Esophagus squamous epithelium (tissue), 5 donors: Measurements from ENCODE around the gene PPT1. TPM values are rescaled to one million over a fixed set of nuclear protein-coding genes. Genes with fewer than 3 reads are reported as not detected.
A peak's percentile ranks its signal among the peaks of the same experiment; 100 is the strongest.
"Not testable (repeated sequence)": the region's sequence is repeated elsewhere in the genome, so short reads cannot be mapped to it uniquely, and the experiment has no call there.

ENCODE experiments used
- DNase-seq: peaks from one replicate; lab custom pipeline; 2025; lab: John Stamatoyannopoulos, UW
- H3K27ac ChIP-seq, 4 donors: fragments of 200-600 bp; sonication (generic); one replicate each; pipeline ENCODE4 v1.5.1; 2016 to 2019; ENCODE audit warnings: mild to moderate bottlenecking in 1 of 4
- H3K27me3 ChIP-seq, 4 donors: fragments of 200-600 bp; sonication (generic); 1 replicate in 3 of 4; 2 replicates in 1 of 4; pipeline versions ENCODE4 v1.5.1 to v1.6.0; 2017 to 2021; ENCODE audit warnings: antibody characterized with exemption in 1 of 4
- H3K36me3 ChIP-seq, 3 donors: fragments of 200-600 bp; sonication (generic); one replicate each; pipeline ENCODE4 v1.5.1; 2016 to 2019
- H3K4me1 ChIP-seq, 3 donors: fragments of 200-600 bp; sonication (generic); one replicate each; pipeline ENCODE4 v1.5.1; 2017 to 2019
- H3K4me3 ChIP-seq, 4 donors: fragments of 200-600 bp; sonication (generic); 1 replicate in 3 of 4; 2 replicates in 1 of 4; pipeline ENCODE4 v1.5.1; 2016 to 2019; ENCODE audit warnings: mild to moderate bottlenecking in 2 of 4, moderate library complexity in 1 of 4
- H3K9me3 ChIP-seq, 3 donors: fragments of 200-600 bp; sonication (generic); one replicate each; pipeline ENCODE4 v1.5.1; 2016 to 2019
- POLR2A ChIP-seq, 4 donors: fragments of 450-650 bp; IDR thresholded peaks; one replicate each; pipeline ENCODE4 v1.6.1; 2017; ENCODE audit warnings: antibody characterized with exemption in 4 of 4, mild to moderate bottlenecking in 4 of 4, moderate library complexity in 3 of 4
- WGBS, 2 donors: methylation state at CpG; one replicate each; pipeline ENCODE4 v1.1.5; 2018; 5-methylcytosine and 5-hydroxymethylcytosine counted together
- intact Hi-C: fragments of 100-400 bp; cut with DNase I; formaldehyde crosslinking; loops from one replicate; pipeline ENCODE4 v1.15.0; 2022
- total RNA-seq, 4 donors: library from RNA; depleted of rRNA; stranded (reverse); fragments of >200 nt; gene quantifications; one replicate each; pipeline ENCODE4 v1.1.0, GENCODE V29; 2016
- TF ChIP-seq, protein P1 (sequence below), 6 experiments: fragments of 450-650 bp in 4 of 6; fragments of 200-600 bp in 2 of 6; sonication (generic) in 2 of 6; IDR thresholded peaks; one replicate each; pipeline ENCODE4 v1.5.1; 2016 to 2019; ENCODE audit warnings: antibody characterized with exemption in 6 of 6, mild to moderate bottlenecking in 4 of 6, moderate library complexity in 4 of 6
- donor health status: DM: yes; HTN: yes; CAD: no.

Gene PPT1
- total RNA-seq, 4 donors from 2014 or later = 27.2 to 43.9 (median 37.6) TPM

DNA sequence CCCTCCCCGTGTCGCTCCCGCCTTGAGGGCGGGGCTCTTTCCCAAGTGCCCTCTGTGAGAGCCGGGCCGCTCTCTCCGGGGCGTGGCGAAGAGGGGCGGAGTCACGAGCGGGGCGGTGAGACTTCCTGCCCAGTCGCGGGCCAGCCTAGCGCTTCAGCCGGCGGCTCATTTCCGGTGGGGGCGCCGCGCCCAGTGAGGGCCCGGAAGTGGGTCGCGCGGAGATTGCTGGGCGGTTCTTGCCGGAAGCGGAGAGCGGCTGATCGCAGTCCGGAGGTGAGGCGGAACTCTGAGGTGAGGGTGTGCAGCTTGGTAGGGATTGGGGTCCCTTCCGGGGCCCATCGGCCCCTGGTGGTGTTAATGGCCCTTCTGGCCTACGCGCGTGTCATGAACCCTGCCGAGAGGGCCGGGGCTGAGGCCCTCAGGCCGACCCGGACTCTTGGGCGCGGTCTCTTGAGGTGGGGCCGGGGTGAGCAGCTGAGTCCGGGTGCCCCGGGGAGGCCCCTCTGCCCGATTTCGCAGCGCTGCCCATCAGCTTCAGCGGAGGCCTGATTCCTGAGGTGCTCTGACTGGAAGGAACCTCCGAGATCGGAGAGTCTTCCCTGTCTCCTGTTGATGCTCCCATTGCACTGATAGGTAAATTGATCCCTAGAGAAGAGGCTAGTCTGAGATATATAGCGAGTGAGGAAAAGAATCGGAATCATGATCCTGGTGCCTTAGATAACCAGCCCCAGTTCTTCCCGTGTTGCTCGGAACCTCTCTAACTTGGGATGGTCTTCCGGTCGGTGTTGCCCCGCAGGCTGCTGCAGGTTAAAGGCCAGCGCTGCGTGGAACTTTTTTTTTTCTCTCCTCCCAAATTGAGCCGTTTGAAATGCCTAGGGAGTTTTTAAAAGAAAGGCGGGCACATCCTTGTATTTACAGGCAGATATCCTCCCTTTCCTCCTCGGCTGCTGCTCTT is 56.3 kb downstream of the PPT1 start, which contains the start of gene CAP1:
CAP1 (plus strand) TSS at position 219 of the 955 bp plus-strand sequence. CDS start 18,618 bp downstream, outside the sequence.
- H3K27me3 ChIP-seq = no peaks in the 10 kb centered on the region
- TF ChIP-seq, protein P1, sequence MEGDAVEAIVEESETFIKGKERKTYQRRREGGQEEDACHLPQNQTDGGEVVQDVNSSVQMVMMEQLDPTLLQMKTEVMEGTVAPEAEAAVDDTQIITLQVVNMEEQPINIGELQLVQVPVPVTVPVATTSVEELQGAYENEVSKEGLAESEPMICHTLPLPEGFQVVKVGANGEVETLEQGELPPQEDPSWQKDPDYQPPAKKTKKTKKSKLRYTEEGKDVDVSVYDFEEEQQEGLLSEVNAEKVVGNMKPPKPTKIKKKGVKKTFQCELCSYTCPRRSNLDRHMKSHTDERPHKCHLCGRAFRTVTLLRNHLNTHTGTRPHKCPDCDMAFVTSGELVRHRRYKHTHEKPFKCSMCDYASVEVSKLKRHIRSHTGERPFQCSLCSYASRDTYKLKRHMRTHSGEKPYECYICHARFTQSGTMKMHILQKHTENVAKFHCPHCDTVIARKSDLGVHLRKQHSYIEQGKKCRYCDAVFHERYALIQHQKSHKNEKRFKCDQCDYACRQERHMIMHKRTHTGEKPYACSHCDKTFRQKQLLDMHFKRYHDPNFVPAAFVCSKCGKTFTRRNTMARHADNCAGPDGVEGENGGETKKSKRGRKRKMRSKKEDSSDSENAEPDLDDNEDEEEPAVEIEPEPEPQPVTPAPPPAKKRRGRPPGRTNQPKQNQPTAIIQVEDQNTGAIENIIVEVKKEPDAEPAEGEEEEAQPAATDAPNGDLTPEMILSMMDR (IDR thresholded peaks at IDR 0.05) = no peak
- TF ChIP-seq POLR2A (IDR thresholded peaks at IDR 0.05) = peak in 2 of 4 donors; percentile 54 to 78
- 1% methylated on average over 10 to 15 of the region's 65 CpGs for WGBS, 2 donors

DNA sequence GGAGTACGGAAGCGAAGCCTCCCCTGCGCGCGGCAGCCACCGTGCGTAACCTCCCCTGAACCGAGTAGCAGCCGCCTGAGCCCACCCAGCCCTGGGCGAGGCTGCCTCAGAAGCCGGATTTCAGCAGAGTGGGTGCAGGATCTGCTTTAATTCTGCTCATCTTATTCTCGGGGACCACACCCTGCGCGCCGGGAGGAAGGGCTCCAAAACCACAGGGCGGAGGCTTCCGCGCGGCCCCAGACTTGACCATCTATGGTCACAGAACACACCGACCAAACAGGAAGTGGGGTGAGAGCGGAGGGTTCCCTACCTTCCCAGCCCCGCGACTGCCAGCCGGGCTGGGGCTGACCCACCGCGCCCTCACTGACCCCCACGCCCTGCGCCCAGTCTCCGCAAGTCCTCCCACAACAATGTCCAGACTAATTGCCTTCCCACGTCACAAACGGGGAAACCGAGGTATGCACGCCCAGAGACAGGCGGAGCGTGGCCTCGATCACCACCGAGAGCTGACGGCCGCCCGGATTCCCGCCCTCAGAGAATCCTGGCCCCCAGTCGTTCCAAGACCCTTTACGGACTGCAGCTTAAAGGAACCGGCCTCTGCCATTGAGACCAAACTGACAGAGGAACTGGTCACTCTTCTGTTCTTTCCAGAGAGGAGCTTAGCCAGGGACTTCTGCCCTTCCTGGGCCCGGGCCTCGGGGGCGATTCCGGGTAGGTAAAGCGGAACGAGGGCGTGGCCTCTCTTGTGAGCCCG is 57.1 kb downstream of the PPT1 start:
- peaks cover 24 to 74% (median 52%) of the 10 kb centered on the region in 3 donors for H3K4me1 ChIP-seq
- intact Hi-C loops = loop anchor here (10.0 kb wide), 1 partner anchor 55 kb away; no protein-coding TSS in a partner anchor

More for the DNA sequence above, 56.3 kb downstream of the PPT1 start, which contains the start of gene CAP1:
- H3K9me3 ChIP-seq = no peaks in the 10 kb centered on the region
- H3K27ac ChIP-seq = peak within 1 kb of the TSS; percentile 90 to 100 (median 98)
- peaks cover 0 to 10% (median 0%) of the 10 kb centered on the region in 3 donors for H3K36me3 ChIP-seq
- peak within 1 kb of the TSS; percentile 88 to 98 (median 94) for H3K4me3 ChIP-seq
- H3K4me1 ChIP-seq = peaks cover 24 to 82% (median 56%) of the 10 kb centered on the region in 3 donors
- peak; percentile 94 for DNase-seq
- intact Hi-C loops = no loop called here

DNA sequence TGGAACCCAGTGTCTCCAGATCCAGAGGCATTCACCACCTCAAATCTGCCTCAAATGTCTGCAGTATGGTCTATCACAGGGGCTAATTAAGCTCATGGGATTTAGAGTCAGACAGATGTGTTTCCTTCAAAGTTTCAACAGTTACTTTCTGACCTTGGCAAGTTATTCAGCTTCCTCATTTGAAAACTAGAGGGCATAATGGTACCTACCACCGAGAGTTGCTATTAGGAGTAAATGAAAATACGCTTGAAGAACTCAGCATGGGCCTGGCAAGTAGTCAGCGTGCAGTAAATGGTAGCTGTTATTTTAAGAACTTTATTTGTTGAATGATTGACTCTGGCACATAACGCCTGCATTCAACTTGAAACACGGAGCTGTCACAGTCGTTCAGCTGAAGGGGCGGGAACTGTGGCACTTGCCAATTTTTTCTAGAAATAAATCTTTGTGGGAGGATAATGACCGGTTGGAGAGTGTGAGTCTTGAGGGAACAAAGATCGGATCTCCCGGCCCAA is 57.8 kb downstream of the PPT1 start:
- H3K27me3 ChIP-seq = no peaks in the 10 kb centered on the region
- H3K36me3 ChIP-seq = peaks cover 0 to 10% (median 0%) of the 10 kb centered on the region in 3 donors
- 0% methylated on average over 7 of the region's 10 CpGs for WGBS, 2 donors
- no peak for DNase-seq
- intact Hi-C loops = loop anchor here (10.0 kb wide), 1 partner anchor 54 kb away; no protein-coding TSS in a partner anchor
- no peaks in the 10 kb centered on the region for H3K9me3 ChIP-seq
- peaks cover 24 to 69% (median 52%) of the 10 kb centered on the region in 3 donors for H3K4me1 ChIP-seq
- TF ChIP-seq, protein P1 (IDR thresholded peaks at IDR 0.05) = peak in 1 of 6 experiments; percentile 15
- no peak for TF ChIP-seq POLR2A (IDR thresholded peaks at IDR 0.05)
- peak overlapping the region; percentile 88 to 98 (median 94) for H3K4me3 ChIP-seq
- peak overlapping the region; percentile 90 to 100 (median 98) for H3K27ac ChIP-seq

More for the DNA sequence above, 57.1 kb downstream of the PPT1 start:
- Histone ChIP-seq H3K36me3 (peaks cover 0 to 10% (median 0%) of the 10 kb centered on the region in 3 donors), H3K27ac (peak overlapping the region; percentile 90 to 100 (median 98)), H3K27me3 (no peaks in the 10 kb centered on the region), H3K9me3 (no peaks in the 10 kb centered on the region), H3K4me3 (peak overlapping the region; percentile 88 to 98 (median 94))
- WGBS, 2 donors = 0% methylated on average over 12 of the region's 52 CpGs; no CpG with 5 or more reads in 1 of the 2 donors
- TF ChIP-seq, protein P1 (IDR thresholded peaks at IDR 0.05) = peak in 1 of 6 experiments; percentile 2
- TF ChIP-seq POLR2A (IDR thresholded peaks at IDR 0.05) = peak in 3 of 4 donors; percentile 79 to 97 (median 79)
- peak; percentile 54 for DNase-seq

DNA sequence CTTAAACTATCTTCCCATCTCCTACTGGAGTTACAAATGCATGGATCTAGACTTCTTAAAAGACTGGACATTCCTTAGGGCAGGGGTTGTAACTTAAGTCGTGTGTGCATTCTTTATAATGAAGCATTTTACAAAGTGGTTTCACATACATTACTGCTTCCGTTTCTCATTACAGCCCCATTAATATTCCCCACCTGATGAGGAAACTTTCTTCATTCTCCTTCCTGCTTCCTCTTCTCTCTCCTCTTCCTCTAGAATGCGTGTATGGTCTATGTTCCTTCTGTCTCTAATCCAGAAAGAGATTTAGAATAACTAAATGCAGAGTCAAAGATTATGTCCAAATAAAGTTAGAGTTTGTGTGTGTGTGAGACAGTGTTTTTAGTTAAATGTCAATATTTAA is 58.4 kb downstream of the PPT1 start:
- peak overlapping the region in 3 of 4 donors; percentile 96 to 100 (median 99) for H3K27ac ChIP-seq
- no peaks in the 10 kb centered on the region for H3K27me3 ChIP-seq
- intact Hi-C loops = loop anchor here (10.0 kb wide), 1 partner anchor 54 kb away; no protein-coding TSS in a partner anchor
- TF ChIP-seq, protein P1 (IDR thresholded peaks at IDR 0.05) = no peak
- no peak overlapping the region for H3K4me3 ChIP-seq
- WGBS, 2 donors = 43 to 55% methylated on average over 3 of the region's 3 CpGs
- no peaks in the 10 kb centered on the region for H3K9me3 ChIP-seq
- H3K36me3 ChIP-seq = peaks cover 0 to 10% (median 0%) of the 10 kb centered on the region in 3 donors
- DNase-seq = no peak
- peaks cover 23 to 63% (median 48%) of the 10 kb centered on the region in 3 donors for H3K4me1 ChIP-seq

DNA sequence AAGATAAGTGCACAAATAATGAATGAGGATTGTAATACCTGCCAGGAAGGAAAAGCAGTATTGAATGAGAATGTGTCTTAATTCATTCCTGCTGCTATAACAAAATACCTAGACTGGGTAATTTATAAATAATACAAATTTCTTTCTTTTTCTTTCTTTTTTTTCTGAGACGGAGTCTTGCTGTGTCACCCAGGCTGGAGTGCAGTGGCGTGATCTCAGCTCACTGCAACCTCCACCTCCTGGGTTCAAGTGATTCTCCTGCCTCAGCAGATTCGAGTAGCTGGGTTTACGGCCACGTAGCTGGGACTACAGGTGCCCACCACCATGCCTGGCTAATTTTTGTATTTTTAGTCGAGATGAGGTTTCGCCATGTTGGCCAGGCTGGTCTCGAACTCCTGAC is 59.8 kb downstream of the PPT1 start:
- WGBS, 2 donors = 82 to 93% methylated on average over 8 of the region's 8 CpGs
- H3K4me3 ChIP-seq, H3K27me3 ChIP-seq, H3K9me3 ChIP-seq, H3K36me3 ChIP-seq, DNase-seq: not testable (repeated sequence)
- peak overlapping the region in 2 of 4 donors; percentile 68 to 99 for H3K27ac ChIP-seq
- H3K4me1 ChIP-seq = peaks cover 19 to 51% (median 36%) of the 10 kb centered on the region in 3 donors
- intact Hi-C loops = loop anchor here (10.0 kb wide), 1 partner anchor 52 kb away; no protein-coding TSS in a partner anchor
